H1 (cell line): Measurements from ENCODE around the gene RAET1L. TPM values are rescaled to one million over a fixed set of nuclear protein-coding genes. Genes with fewer than 3 reads are reported as not detected.
A peak's percentile ranks its signal among the peaks of the same experiment; 100 is the strongest.

ENCODE experiments used
- CTCF ChIA-PET: fragments of 300-600 bp; sonication (Branson Sonifier 250); formaldehyde crosslinking; loops from one replicate; lab custom pipeline; 2021; ENCODE audit not compliant: partially characterized antibody; lab: Charles Lee
- POLR2A ChIA-PET: fragments of 300-600 bp; sonication (Branson Sonifier 250); formaldehyde crosslinking; loops from one replicate; lab custom pipeline; 2021; ENCODE audit warnings: inconsistent platforms; ENCODE audit not compliant: partially characterized antibody; lab: Charles Lee
- DNase-seq, 2 experiments: peaks; one replicate each; pipeline versions ENCODE4 v3.0.0 to v3.0.0-alpha.2; 2010 to 2022; ENCODE audit warnings: low spot score in 2 of 2, low read depth in 1 of 2, mixed read lengths in 1 of 2
- FAIRE-seq: peaks from 2 replicates; lab custom pipeline; 2011; peaks lifted over from hg19 to GRCh38; lab: Jason Lieb, UNC
- H2AFZ ChIP-seq: 2 replicates; pipeline ENCODE4 v1.8.1; 2012; ENCODE audit warnings: low read length, inconsistent platforms
- H2AK5ac ChIP-seq: 2 replicates; pipeline ENCODE4 v1.6.1; 2013; ENCODE audit warnings: low read depth, low read length
- H2BK120ac ChIP-seq: replicated peaks from 2 replicates; pipeline ENCODE3; 2013; ENCODE audit warnings: low read depth, low read length, inconsistent platforms
- H2BK12ac ChIP-seq: 2 replicates; pipeline ENCODE4 v1.6.1; 2013; ENCODE audit warnings: low read depth, low read length
- H2BK15ac ChIP-seq: 2 replicates; pipeline ENCODE4 v1.6.1; 2013; ENCODE audit warnings: low read length
- H2BK20ac ChIP-seq: 2 replicates; pipeline ENCODE4 v1.6.1; 2013; ENCODE audit warnings: low read length
- H2BK5ac ChIP-seq: 2 replicates; pipeline ENCODE4 v1.6.1; 2013; ENCODE audit warnings: low read depth, low read length
- H3K14ac ChIP-seq: 2 replicates; pipeline ENCODE4 v1.6.1; 2013; ENCODE audit warnings: inconsistent platforms; ENCODE audit not compliant: insufficient read length
- H3K18ac ChIP-seq: 2 replicates; pipeline ENCODE4 v1.6.1; 2013; ENCODE audit warnings: low read length; ENCODE audit errors: extremely low read depth
- H3K23ac ChIP-seq: 2 replicates; pipeline ENCODE4 v1.6.1; 2013; ENCODE audit warnings: inconsistent platforms; ENCODE audit not compliant: insufficient read length
- H3K23me2 ChIP-seq: 2 replicates; pipeline ENCODE4 v1.6.1; 2013; ENCODE audit warnings: low read depth, low read length
- H3K27ac ChIP-seq: 2 replicates; pipeline ENCODE4 v1.6.1; 2011; ENCODE audit warnings: low read depth, low read length, inconsistent platforms
- H3K27me3 ChIP-seq, 4 experiments: replicated peaks in 1 of 4; 1 replicate in 1 of 4; 2 replicates in 3 of 4; pipeline versions ENCODE4 v1.6.1 to v1.8.1; 2011 to 2013; ENCODE audit warnings: low read length in 3 of 4, mild to moderate bottlenecking in 3 of 4, inconsistent platforms in 2 of 4, mixed read lengths in 2 of 4, moderate library complexity in 1 of 4; ENCODE audit not compliant: control insufficient read depth in 3 of 4, insufficient read depth in 3 of 4; ENCODE audit errors: extremely low read depth in 1 of 4
- H3K36me3 ChIP-seq, 4 experiments: 2 replicates each; pipeline versions ENCODE4 v1.6.1 to v1.8.1; 2011 to 2013; ENCODE audit warnings: mild to moderate bottlenecking in 4 of 4, low read length in 3 of 4, moderate library complexity in 2 of 4, control low read depth in 1 of 4, inconsistent platforms in 1 of 4; ENCODE audit not compliant: insufficient read depth in 4 of 4, control insufficient read depth in 2 of 4
- H3K4ac ChIP-seq: replicated peaks from 2 replicates; pipeline ENCODE3; 2013; ENCODE audit warnings: low read length, low read depth, mixed read lengths, inconsistent platforms; ENCODE audit not compliant: insufficient read length
- H3K4me1 ChIP-seq, 4 experiments: replicated peaks in 1 of 4; 1 replicate in 1 of 4; 2 replicates in 3 of 4; pipeline versions ENCODE4 v1.6.1 to v1.8.1; 2011 to 2013; ENCODE audit warnings: low read length in 3 of 4, inconsistent platforms in 2 of 4, mixed read lengths in 1 of 4; ENCODE audit not compliant: insufficient read depth in 4 of 4, control insufficient read depth in 3 of 4
- H3K4me2 ChIP-seq, 2 experiments: 2 replicates each; pipeline versions ENCODE4 v1.6.1 to v1.8.1; 2011 to 2013; ENCODE audit warnings: low read depth in 2 of 2, low read length in 2 of 2, control low read depth in 1 of 2, inconsistent platforms in 1 of 2, mild to moderate bottlenecking in 1 of 2; ENCODE audit not compliant: insufficient read depth in 1 of 2
- H3K4me3 ChIP-seq, 4 experiments: fragments of 200-600, 300-600 bp in 1 of 4; sonication (generic), shearing (Covaris generic), sonication (Bioruptor Twin) in 1 of 4; 2 replicates each; pipeline versions ENCODE4 v1.5.1 to v1.8.1; 2011 to 2016; ENCODE audit warnings: low read length in 4 of 4, low read depth in 3 of 4, control low read depth in 2 of 4, inconsistent platforms in 2 of 4, mild to moderate bottlenecking in 2 of 4, mixed read lengths in 1 of 4, moderate library complexity in 1 of 4; ENCODE audit not compliant: insufficient read depth in 2 of 4; ENCODE audit errors: extremely low read depth in 1 of 4
- H3K56ac ChIP-seq: replicated peaks from 2 replicates; pipeline ENCODE3; 2013; ENCODE audit warnings: low read depth, mild to moderate bottlenecking, mixed read lengths, low read length, inconsistent platforms; ENCODE audit not compliant: insufficient read length
- H3K79me1 ChIP-seq: 2 replicates; pipeline ENCODE4 v1.6.1; 2013; ENCODE audit warnings: low read depth, low read length, control low read depth
- H3K79me2 ChIP-seq, 2 experiments: 2 replicates each; pipeline versions ENCODE4 v1.6.1 to v1.8.1; 2012 to 2013; ENCODE audit warnings: low read length in 2 of 2, mild to moderate bottlenecking in 2 of 2, inconsistent platforms in 1 of 2; ENCODE audit not compliant: insufficient read depth in 2 of 2, control insufficient read depth in 1 of 2
- H3K9ac ChIP-seq, 4 experiments: replicated peaks in 1 of 4; 1 replicate in 1 of 4; 2 replicates in 3 of 4; pipeline versions ENCODE4 v1.6.1 to v1.8.1; 2011 to 2013; ENCODE audit warnings: low read depth in 3 of 4, low read length in 3 of 4, control low read depth in 2 of 4, mild to moderate bottlenecking in 2 of 4, moderate library complexity in 2 of 4, inconsistent platforms in 1 of 4; ENCODE audit errors: extremely low read depth in 1 of 4
- H3K9me3 ChIP-seq, 2 experiments: 2 replicates each; pipeline versions ENCODE4 v1.6.1 to v1.8.1; 2012 to 2013; ENCODE audit warnings: mild to moderate bottlenecking in 2 of 2, moderate library complexity in 2 of 2, control low read depth in 1 of 2, inconsistent platforms in 1 of 2, low read depth in 1 of 2, low read length in 1 of 2, mixed read lengths in 1 of 2; ENCODE audit not compliant: insufficient read depth in 2 of 2
- H4K20me1 ChIP-seq, 2 experiments: replicated peaks in 1 of 2; 2 replicates each; pipeline versions ENCODE3 to v1.8.1; 2011 to 2013; ENCODE audit warnings: inconsistent platforms in 2 of 2, low read length in 2 of 2, mild to moderate bottlenecking in 1 of 2; ENCODE audit not compliant: insufficient read depth in 2 of 2, control insufficient read depth in 1 of 2
- H4K5ac ChIP-seq: 2 replicates; pipeline ENCODE4 v1.6.1; 2013; ENCODE audit warnings: low read length, low read depth, mixed read lengths, inconsistent platforms; ENCODE audit not compliant: insufficient read length
- H4K8ac ChIP-seq: 2 replicates; pipeline ENCODE4 v1.8.0; 2013; ENCODE audit warnings: mild to moderate bottlenecking, moderate library complexity, low read length, inconsistent platforms; ENCODE audit not compliant: insufficient read depth; ENCODE audit errors: extremely low read depth
- H4K91ac ChIP-seq: replicated peaks from 2 replicates; pipeline ENCODE3; 2013; ENCODE audit warnings: low read length, mixed read lengths, inconsistent platforms; ENCODE audit not compliant: insufficient read length
- CEBPB ChIP-seq: IDR thresholded peaks from 2 replicates; pipeline ENCODE4 v1.6.1; 2012; ENCODE audit warnings: low read depth, low read length
- CTBP2 ChIP-seq: IDR thresholded peaks from 2 replicates; pipeline ENCODE4 v1.7.0; 2011; ENCODE audit warnings: borderline replicate concordance, mild to moderate bottlenecking, moderate library complexity, mixed read lengths, low read length; ENCODE audit not compliant: insufficient read depth, insufficient read length
- EP300 ChIP-seq, 2 experiments: IDR thresholded peaks; 1 replicate in 1 of 2; 2 replicates in 1 of 2; pipeline ENCODE4 v1.6.1; 2011 to 2012; ENCODE audit warnings: low read depth in 2 of 2, low read length in 2 of 2, mild to moderate bottlenecking in 2 of 2, borderline replicate concordance in 1 of 2, inconsistent platforms in 1 of 2, moderate library complexity in 1 of 2
- EZH2 ChIP-seq: fragments of 200-600 bp; sonication (generic); IDR thresholded peaks from 2 replicates; pipeline ENCODE4 v1.7.1; 2012; ENCODE audit warnings: low read depth, mild to moderate bottlenecking, moderate library complexity, low read length, inconsistent platforms; ENCODE audit not compliant: severe bottlenecking
- KDM4A ChIP-seq: IDR thresholded peaks from one replicate; pipeline ENCODE4 v1.7.1; 2012; ENCODE audit warnings: low read depth, mild to moderate bottlenecking, moderate library complexity, low read length, inconsistent platforms; ENCODE audit not compliant: severe bottlenecking
- POLR2AphosphoS5 ChIP-seq: IDR thresholded peaks from 2 replicates; pipeline ENCODE4 v1.6.1; 2011; ENCODE audit warnings: low read depth, low read length
- RBBP5 ChIP-seq: IDR thresholded peaks from 2 replicates; pipeline ENCODE4 v1.7.1; 2012; ENCODE audit warnings: low read depth, mild to moderate bottlenecking, inconsistent platforms, low read length, moderate library complexity, borderline replicate concordance
- SAP30 ChIP-seq: fragments of 300-600 bp; sonication (generic); IDR thresholded peaks from 2 replicates; pipeline ENCODE4 v1.7.1; 2012; ENCODE audit warnings: low read length, moderate library complexity, mild to moderate bottlenecking, inconsistent platforms; ENCODE audit not compliant: insufficient read depth, insufficient replicate concordance
- SP4 ChIP-seq: IDR thresholded peaks from 2 replicates; pipeline ENCODE4 v1.6.1; 2012; ENCODE audit warnings: low read length, inconsistent platforms
- TBP ChIP-seq: IDR thresholded peaks from 2 replicates; pipeline ENCODE4 v1.6.1; 2011; ENCODE audit warnings: low read depth, low read length, improper control_type of control experiment
- WGBS, 2 experiments: shearing (Covaris generic) in 1 of 2; methylation state at CpG; one replicate each; pipeline versions ENCODE4 v1.1.6 to v1.1.7; 2013 to 2015; ENCODE audit warnings: low lambda C conversion rate in 2 of 2, mixed read lengths in 2 of 2, inconsistent platforms in 1 of 2, low coverage in 1 of 2, missing lambda C conversion rate in 1 of 2; ENCODE audit not compliant: insufficient replicate concordance in 2 of 2, insufficient coverage in 1 of 2, insufficient read length in 1 of 2; ENCODE audit errors: extremely low coverage in 1 of 2, missing lambda C conversion rate in 1 of 2; 5-methylcytosine and 5-hydroxymethylcytosine counted together
- polyA plus RNA-seq, 7 experiments: library from polyadenylated mRNA; depleted of rRNA in 3 of 7; stranded (reverse) in 5 of 7; unstranded in 2 of 7; fragments of >200 nt in 5 of 7; fragments of 200-250 nt in 2 of 7; gene quantifications; 1 replicate in 5 of 7; 2 replicates in 1 of 7; 4 replicates in 1 of 7; pipeline versions ENCODE4 v1.2.1 to v1.2.3, GENCODE V29; 2011 to 2013; ENCODE audit warnings: missing spikeins in 2 of 7, mixed read lengths in 2 of 7
- total RNA-seq: library from RNA; stranded (reverse); fragmentation: NEBNext Ultra II Directional; extraction: Animal tissue kit (Norgen Biotek cat#: 25700); gene quantifications from 2 replicates; pipeline ENCODE4 v1.2.1, GENCODE V29; 2021

Gene RAET1L
- total and polyA plus RNA-seq, 2 of the 8 experiments (the other 6 are each of a cell fraction or from before 2014, with no cell fraction given) = not detected

DNA sequence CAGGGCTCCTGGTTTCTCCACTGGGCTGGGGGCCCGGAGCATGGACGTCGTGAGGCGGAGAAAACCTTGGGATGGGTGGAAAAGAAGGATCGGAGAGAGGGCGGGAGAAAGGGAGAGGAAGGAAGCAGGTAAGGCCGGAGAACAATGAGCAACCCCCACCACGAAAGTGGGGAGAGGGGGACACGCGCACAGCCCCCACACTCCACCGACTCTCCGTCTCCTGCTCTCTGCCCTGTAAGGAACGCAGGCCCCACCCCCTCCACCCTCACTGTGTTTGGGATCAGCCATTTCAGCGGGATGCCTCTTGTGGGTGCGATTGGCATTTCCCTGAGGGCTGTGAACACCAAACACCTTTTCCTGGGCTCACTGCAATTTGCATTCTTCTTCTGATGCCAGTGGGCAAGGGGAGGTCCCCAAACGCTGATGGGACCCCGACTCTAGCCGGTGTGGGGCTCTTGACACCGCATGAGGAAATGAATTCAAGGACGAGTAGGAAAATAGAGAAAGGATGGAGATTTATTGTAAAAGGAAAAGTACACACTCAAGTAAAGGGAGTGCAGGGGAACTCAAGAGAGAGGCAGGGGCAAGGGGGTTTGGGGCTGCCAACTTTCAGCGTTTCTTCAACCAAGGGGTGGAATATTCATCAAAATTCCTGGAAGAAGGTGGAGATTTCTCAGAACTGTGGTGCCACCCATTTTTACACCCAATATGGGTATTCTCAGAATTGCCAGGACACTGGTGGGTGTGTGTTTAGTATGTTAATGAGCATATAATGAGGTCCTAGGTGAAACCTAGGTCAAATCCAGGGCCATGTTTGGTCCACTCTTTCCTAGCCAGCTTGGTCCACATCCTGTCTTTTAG, 13.1 kb upstream of the RAET1L start:
- no peak overlapping the region for H2BK20ac ChIP-seq
- H2BK120ac ChIP-seq = no peak overlapping the region
- DNase-seq (peak in 1 of 2 experiments; percentile 56), FAIRE-seq (no peak)
- CTCF ChIA-PET = interaction anchor here (1.3 to 1.6 kb wide), 2 partner anchors 31 to 42 kb away, joined by 4 to 5 read pairs; no protein-coding TSS in a partner anchor
- H2AFZ ChIP-seq = peak overlapping the region; percentile 70; the same call in 1 of the 2 replicates
- H3K79me1 ChIP-seq = no peaks in the 10 kb centered on the region
- peaks cover 29 to 59% (median 51%) of the 10 kb centered on the region in 4 experiments for H3K27me3 ChIP-seq
- no peak overlapping the region for H3K23ac ChIP-seq
- H3K4me3 ChIP-seq = peak overlapping the region; percentile 30 to 62 (median 48); a peak in 7 of 8 replicates
- no peak overlapping the region for H3K27ac ChIP-seq
- no peak overlapping the region for H4K91ac ChIP-seq
- 3% methylated on average over 20 of the region's 21 CpGs; no CpG with 5 or more reads in 1 of the 2 experiments for WGBS, 2 experiments
- POLR2A ChIA-PET = no interaction called here
- H2AK5ac ChIP-seq = no peak overlapping the region
- H3K56ac ChIP-seq = no peak overlapping the region
- H3K9ac ChIP-seq = no peak overlapping the region
- peaks cover 9% of the 10 kb centered on the region; the same call in 1 of the 2 replicates for H3K23me2 ChIP-seq
- H3K4me1 ChIP-seq = no peaks in the 10 kb centered on the region
- 0 out of 2 replicates have a peak overlapping the region, but pooled peaks have one; percentile 27 for H2BK12ac ChIP-seq
- H3K9me3 ChIP-seq = no peaks in the 10 kb centered on the region
- peak overlapping the region; percentile 65 to 93 for H3K4me2 ChIP-seq
- H3K36me3 ChIP-seq = no peaks in the 10 kb centered on the region
- H2BK15ac ChIP-seq = no peak overlapping the region
- H3K79me2 ChIP-seq = no peaks in the 10 kb centered on the region
- no peak overlapping the region for H4K5ac ChIP-seq
- H4K20me1 ChIP-seq = no peaks in the 10 kb centered on the region
- no peak overlapping the region for H3K14ac ChIP-seq
- no peak overlapping the region for H4K8ac ChIP-seq
- no peak overlapping the region for H3K4ac ChIP-seq
- no peak overlapping the region for H2BK5ac ChIP-seq
- no peak overlapping the region for H3K18ac ChIP-seq
- TF ChIP-seq SAP30 (no peak), RBBP5 (no peak), EZH2 (peak; percentile 79), CEBPB (no peak), EP300 (IDR thresholded peaks at IDR 0.05; ENCODE audit: borderline replicate concordance in 1 of 2, low read depth in 2 of 2, low read length in 2 of 2) (no peak), POLR2AphosphoS5 (no peak), CTBP2 (no peak), TBP (no peak), KDM4A (peak; percentile 56), SP4 (no peak)
